ENCODE results near the gene ACAT2.
"Not testable (repeated sequence)": the region's sequence is repeated elsewhere in the genome, so short reads cannot be mapped to it uniquely, and the experiment has no call there.

Gene ACAT2

GRCh38 chr6:159813781-159814180 is 51.9 kb downstream of the ACAT2 start:
- DNase-seq (ENCODE audit: low read depth, low spot score): no peak

GRCh38 chr6:159815410-159815809 is 53.6 kb downstream of the ACAT2 start:
- DNase-seq (ENCODE audit: low read depth, low spot score): peak; percentile 77

- not testable (repeated sequence) for DNase-seq (ENCODE audit: low read depth, low spot score)
These were observed 54.9 kb downstream of the ACAT2 start for GRCh38 chr6:159816775-159817174.

GRCh38 chr6:159817951-159818739 is 56.3 kb downstream of the ACAT2 start:
- no peak for DNase-seq (ENCODE audit: low read depth, low spot score)

- no peak for DNase-seq (ENCODE audit: low read depth, low spot score)
These were observed 57.3 kb downstream of the ACAT2 start for GRCh38 chr6:159819098-159819497.

GRCh38 chr6:159819932-159820640 is 58.2 kb downstream of the ACAT2 start:
- peak; percentile 41 for DNase-seq (ENCODE audit: low read depth, low spot score)

- no peak for DNase-seq (ENCODE audit: low read depth, low spot score)
These were observed 59.3 kb downstream of the ACAT2 start for GRCh38 chr6:159821122-159821521.

- DNase-seq (ENCODE audit: low read depth, low spot score): no peak
These were observed 59.9 kb downstream of the ACAT2 start for GRCh38 chr6:159821726-159822125.

GRCh38 chr6:159823953-159824352 is 62.1 kb downstream of the ACAT2 start:
- DNase-seq (ENCODE audit: low read depth, low spot score): no peak

- DNase-seq (ENCODE audit: low read depth, low spot score): not testable (repeated sequence)
These were observed 62.8 kb downstream of the ACAT2 start for GRCh38 chr6:159824690-159825089.

GRCh38 chr6:159826004-159826403 is 64.2 kb downstream of the ACAT2 start:
- no peak for DNase-seq (ENCODE audit: low read depth, low spot score)

GRCh38 chr6:159826968-159827647 is 65.3 kb downstream of the ACAT2 start:
- no peak for DNase-seq (ENCODE audit: low read depth, low spot score)

GRCh38 chr6:159828074-159828473 is 66.2 kb downstream of the ACAT2 start:
- DNase-seq (ENCODE audit: low read depth, low spot score): no peak
